Omental fat pad (tissue), 4 donors: Measurements from ENCODE around the gene MED10. TPM values are rescaled to one million over a fixed set of nuclear protein-coding genes. Genes with fewer than 3 reads are reported as not detected.
"Not testable (repeated sequence)": the region's sequence is repeated elsewhere in the genome, so short reads cannot be mapped to it uniquely, and the experiment has no call there.

Source experiments
- ATAC-seq: fragments of 150-250 bp; one replicate; pipeline ENCODE4 v1.9.1; 2016; ENCODE audit warnings: mild to moderate bottlenecking, moderate library complexity; ENCODE audit not compliant: low FRiP score
- DNase-seq: peaks from one replicate; pipeline ENCODE4 v3.0.0-alpha.2; 2019; ENCODE audit warnings: low spot score
- CTCF ChIP-seq, 3 donors: fragments of 450-650 bp; IDR thresholded peaks; one replicate each; pipeline ENCODE4 v1.5.1; 2016 to 2017; ENCODE audit warnings: antibody characterized with exemption in 3 of 3, mild to moderate bottlenecking in 3 of 3, moderate library complexity in 2 of 3
- total RNA-seq, 4 donors: library from RNA; depleted of rRNA; stranded (reverse); fragments of >200 nt; gene quantifications; one replicate each; pipeline ENCODE4 v1.1.0, GENCODE V29; 2016

MED10 gene
- total RNA-seq, 4 donors from 2014 or later: 22.8 to 36.1 (median 27.8) TPM

- TF ChIP-seq CTCF (IDR thresholded peaks at IDR 0.05): no peak
- DNase-seq (no peak), ATAC-seq (no peak)
Measured at GRCh38 chr5:6365142-6365976, 13.0 kb downstream of the MED10 start.

GRCh38 chr5:6363454-6364011 lies 14.8 kb downstream of the MED10 start:
- DNase-seq, ATAC-seq: not testable (repeated sequence)

- TF ChIP-seq CTCF (IDR thresholded peaks at IDR 0.05): no peak
- ATAC-seq: no peak
Measured at GRCh38 chr5:6362846-6363245, 15.5 kb downstream of the MED10 start.

GRCh38 chr5:6361101-6361500 lies 17.2 kb downstream of the MED10 start:
- no peak for ATAC-seq
- no peak for TF ChIP-seq CTCF (IDR thresholded peaks at IDR 0.05)
- no peak for DNase-seq

More at GRCh38 chr5:6362846-6363245, 15.5 kb downstream of the MED10 start:
- no peak for DNase-seq

- ATAC-seq (no peak), DNase-seq (no peak)
- TF ChIP-seq CTCF (IDR thresholded peaks at IDR 0.05): no peak
Measured at GRCh38 chr5:6360323-6361072, 17.8 kb downstream of the MED10 start.

GRCh38 chr5:6359555-6360322 lies 18.6 kb downstream of the MED10 start:
- DNase-seq (no peak), ATAC-seq (no peak)
- TF ChIP-seq CTCF (IDR thresholded peaks at IDR 0.05): no peak

GRCh38 chr5:6358434-6358820 lies 19.9 kb downstream of the MED10 start:
- ATAC-seq (no peak), DNase-seq (no peak)
- TF ChIP-seq CTCF (IDR thresholded peaks at IDR 0.05): no peak

- ATAC-seq, DNase-seq: not testable (repeated sequence)
Measured at GRCh38 chr5:6357817-6358433, 20.4 kb downstream of the MED10 start.
